Neural progenitor cell (in vitro differentiated cells): Measurements from ENCODE around the gene KLHL40.

Source experiments
- CTCF ChIP-seq: fragments of 200-600 bp; sonication (generic); IDR thresholded peaks from 2 replicates; pipeline ENCODE4 v1.5.1; 2017; ENCODE audit warnings: antibody characterized with exemption, mild to moderate bottlenecking
- EZH2 ChIP-seq: fragments of 200-600 bp; sonication (generic); IDR thresholded peaks from 2 replicates; pipeline ENCODE4 v1.6.1; 2017; ENCODE audit warnings: antibody characterized with exemption, mild to moderate bottlenecking, moderate library complexity

- TF ChIP-seq CTCF (no peak), EZH2 (no peak)
These were observed 43.5 kb downstream of the KLHL40 start for GRCh38 chr3:42728668-42729364.
